Measurements from ENCODE around the gene NDOR1.
A peak's percentile ranks its signal among the peaks of the same experiment; 100 is the strongest.

Gene NDOR1

GRCh38 chr9:137250329-137251193 is 45.1 kb downstream of the NDOR1 start:
- no peak for DNase-seq (ENCODE audit: low read depth)
- no peak overlapping the region for H3K4me3 ChIP-seq (ENCODE audit: low read depth, low read length)
- no peak for TF ChIP-seq CTCF (IDR thresholded peaks at IDR 0.05; ENCODE audit: low read depth, low read length, missing control alignments)

GRCh38 chr9:137251194-137251461 is 45.6 kb downstream of the NDOR1 start, which contains the start of gene STPG3:
Gene STPG3, plus strand, starts transcription at chr9:137251286. Its CDS starts 1 bp downstream, at chr9:137251287.
- TF ChIP-seq CTCF (IDR thresholded peaks at IDR 0.05; ENCODE audit: low read depth, low read length, missing control alignments): no peak
- DNase-seq (ENCODE audit: low read depth): no peak
- H3K4me3 ChIP-seq (ENCODE audit: low read depth, low read length): no peak within 1 kb of the TSS

GRCh38 chr9:137251490-137252268 is 46.2 kb downstream of the NDOR1 start:
- no peak for TF ChIP-seq CTCF (IDR thresholded peaks at IDR 0.05; ENCODE audit: low read depth, low read length, missing control alignments)
- H3K4me3 ChIP-seq (ENCODE audit: low read depth, low read length): no peak overlapping the region
- no peak for DNase-seq (ENCODE audit: low read depth)

GRCh38 chr9:137252555-137253506 is 47.3 kb downstream of the NDOR1 start:
- DNase-seq (ENCODE audit: low read depth): no peak
- H3K4me3 ChIP-seq (ENCODE audit: low read depth, low read length): no peak overlapping the region
- no peak for TF ChIP-seq CTCF (IDR thresholded peaks at IDR 0.05; ENCODE audit: low read depth, low read length, missing control alignments)

- peak overlapping the region; percentile 89 for H3K4me3 ChIP-seq (ENCODE audit: low read depth, low read length)
- TF ChIP-seq CTCF (IDR thresholded peaks at IDR 0.05; ENCODE audit: low read depth, low read length, missing control alignments): no peak
- no peak for DNase-seq (ENCODE audit: low read depth)
These were observed 48.5 kb downstream of the NDOR1 start for GRCh38 chr9:137253717-137254623.
